Central memory CD4-positive, alpha-beta T cell (primary cell): ENCODE measurements around the gene SULT2A1.
"Not testable (repeated sequence)": the region's sequence is repeated elsewhere in the genome, so short reads cannot be mapped to it uniquely, and the experiment has no call there.

ENCODE experiments used
- DNase-seq: peaks from one replicate; pipeline ENCODE4 v3.0.0; 2022

SULT2A1 gene

GRCh38 chr19:47859838-47860237 lies 26.3 kb downstream of the SULT2A1 start:
- not testable (repeated sequence) for DNase-seq

DNA sequence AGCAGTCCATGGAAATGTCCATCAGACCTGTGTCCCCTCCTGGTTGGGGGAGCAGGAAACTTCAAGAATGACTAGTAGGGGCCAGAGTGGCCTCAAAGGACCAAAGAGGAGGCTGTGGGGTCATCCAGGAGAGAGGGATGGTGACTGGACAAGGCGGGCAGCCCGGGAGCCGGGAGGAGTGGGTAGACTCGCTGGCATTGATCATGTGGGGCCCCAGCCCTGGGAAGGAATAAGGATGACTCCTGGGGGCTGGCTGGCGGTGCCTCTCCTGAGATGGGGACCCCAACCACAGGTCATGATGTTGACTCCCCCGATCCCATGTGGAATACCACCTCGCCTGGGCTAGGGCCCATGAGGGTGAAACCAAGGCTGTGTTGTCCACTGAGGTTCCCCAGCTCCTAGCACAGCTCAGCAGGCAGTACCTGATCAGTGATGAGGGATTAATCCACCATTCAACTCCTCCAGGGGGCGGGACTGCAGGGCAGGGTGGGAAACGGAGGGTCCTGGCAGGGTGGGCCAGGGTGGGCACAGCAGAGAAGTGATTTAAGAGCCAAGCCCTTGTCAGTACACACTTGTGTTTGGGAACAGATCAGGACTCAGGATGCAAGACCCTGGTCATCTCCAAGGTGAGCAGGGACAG lies 27.3 kb downstream of the SULT2A1 start, which contains the start of gene TPRX2:
Gene TPRX2 (plus strand): TSS at position 590 of the 640 bp plus-strand sequence. CDS start 12 bp downstream, at position 602.
- DNase-seq = not testable (repeated sequence)

GRCh38 chr19:47858231-47858630 lies 27.9 kb downstream of the SULT2A1 start:
- DNase-seq = not testable (repeated sequence)

GRCh38 chr19:47854459-47854858 lies 31.7 kb downstream of the SULT2A1 start:
- no peak for DNase-seq

DNA sequence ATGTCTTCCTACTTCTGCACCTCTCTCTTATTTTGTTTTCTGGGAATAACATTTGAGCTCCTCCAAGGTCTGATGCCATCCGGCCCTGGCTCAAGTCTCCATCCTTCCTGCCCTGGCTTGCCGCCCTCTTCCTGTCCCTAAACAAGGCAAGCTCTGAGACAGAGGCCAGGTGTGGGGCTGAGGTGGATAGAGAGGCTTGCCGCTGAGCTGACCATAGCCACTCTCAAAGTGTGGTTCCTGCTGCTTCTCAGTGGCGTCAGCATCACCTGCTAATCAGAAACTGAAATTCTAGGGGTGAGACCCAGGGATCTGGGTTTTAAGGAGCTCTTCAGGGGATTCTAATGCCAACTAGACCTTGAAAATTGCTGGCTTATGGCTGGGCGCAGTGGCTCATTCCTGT lies 33.1 kb downstream of the SULT2A1 start:
- DNase-seq = no peak

DNA sequence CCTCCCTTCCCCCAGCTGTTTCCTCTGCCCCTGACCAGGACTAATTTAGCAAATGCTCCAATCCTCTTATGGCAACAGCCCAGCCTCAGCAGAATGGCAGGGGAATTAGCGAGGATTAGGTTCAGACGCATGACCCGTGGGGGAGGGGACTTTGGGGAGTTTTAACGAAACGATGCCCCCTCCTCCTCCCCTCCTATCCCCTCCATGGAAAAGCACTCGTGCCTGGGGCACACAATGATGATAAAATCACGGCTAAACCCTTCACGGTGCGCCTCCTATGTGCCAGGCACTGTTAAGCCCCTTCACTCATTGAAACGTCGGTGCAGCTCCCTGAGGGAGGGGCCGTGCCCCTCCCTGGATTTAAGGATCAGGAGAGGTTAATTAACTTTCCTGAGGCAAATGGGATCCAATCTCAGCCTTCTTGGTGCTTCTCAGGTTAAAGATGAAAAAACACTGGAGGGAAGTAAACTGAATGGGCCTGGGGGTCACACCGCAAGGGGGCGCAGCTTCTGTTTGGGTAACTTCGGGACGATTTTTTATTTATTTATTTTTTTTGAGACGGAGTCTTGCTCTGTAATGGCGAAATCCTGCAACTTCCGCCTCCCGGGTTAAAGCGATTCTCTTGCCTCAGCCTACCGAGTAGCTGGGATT lies 37.2 kb downstream of the SULT2A1 start:
- DNase-seq = no peak

DNA sequence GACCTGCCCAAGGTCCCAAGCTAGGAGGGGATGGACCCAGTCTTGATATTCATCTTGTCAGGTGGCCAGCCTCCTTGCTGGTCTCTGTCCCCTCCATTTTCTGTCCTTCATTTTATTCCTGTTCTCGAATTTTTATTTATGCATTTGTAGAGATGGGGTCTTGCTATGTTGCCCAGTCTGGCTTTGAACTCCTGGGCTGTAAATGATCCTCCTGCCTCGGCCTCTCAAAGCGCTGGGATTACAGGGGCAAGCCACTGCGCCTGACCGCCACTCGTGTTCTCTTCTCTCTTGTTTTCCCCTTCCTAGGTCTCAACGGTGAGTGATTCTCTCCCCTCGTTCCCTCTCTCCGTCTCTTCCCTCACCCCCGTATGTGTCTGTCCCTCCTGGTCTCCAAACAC lies 37.7 kb downstream of the SULT2A1 start:
- DNase-seq = no peak

- DNase-seq = no peak
Measured at GRCh38 chr19:47842941-47843340, 43.2 kb downstream of the SULT2A1 start.

- DNase-seq = no peak
Measured at GRCh38 chr19:47839913-47840312, 46.2 kb downstream of the SULT2A1 start.

GRCh38 chr19:47839411-47839810 lies 46.7 kb downstream of the SULT2A1 start:
- DNase-seq = no peak

DNA sequence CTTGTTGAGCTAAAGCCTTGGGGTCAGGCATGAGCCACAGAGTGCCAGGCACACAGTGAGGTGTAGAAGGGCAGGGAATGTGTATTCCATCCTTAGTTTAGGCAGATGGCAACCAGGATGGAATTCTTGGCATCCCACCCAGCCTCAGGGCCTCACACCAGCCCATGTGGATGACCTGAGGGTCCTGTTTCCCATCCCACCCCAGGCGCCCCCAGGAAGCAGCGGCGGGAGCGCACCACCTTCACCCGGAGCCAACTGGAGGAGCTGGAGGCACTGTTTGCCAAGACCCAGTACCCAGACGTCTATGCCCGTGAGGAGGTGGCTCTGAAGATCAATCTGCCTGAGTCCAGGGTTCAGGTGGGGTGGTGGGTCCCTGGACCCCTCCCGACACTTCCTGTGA lies 50.1 kb downstream of the SULT2A1 start:
- no peak for DNase-seq

- DNase-seq = no peak
Measured at GRCh38 chr19:47832723-47833122, 53.4 kb downstream of the SULT2A1 start.

DNA sequence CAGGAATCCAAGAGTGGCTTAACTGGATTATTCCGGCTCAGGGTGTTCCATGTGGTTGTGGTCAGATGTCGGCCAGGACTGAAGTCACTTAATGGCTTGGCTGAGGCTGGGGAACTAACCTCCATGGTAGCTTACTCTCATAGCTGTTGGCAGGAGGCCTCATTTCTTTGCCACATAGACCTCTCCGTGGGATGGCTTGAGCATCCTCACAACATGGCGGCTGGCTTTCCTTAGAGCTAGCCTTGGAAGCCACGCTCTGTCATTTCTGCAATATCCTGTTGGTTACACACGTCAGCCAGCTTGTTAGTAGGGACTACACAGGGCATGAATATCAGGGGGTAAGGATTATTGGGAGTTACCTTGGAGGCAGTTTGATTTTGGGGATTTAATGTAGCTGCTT lies 59.3 kb downstream of the SULT2A1 start:
- no peak for DNase-seq

- no peak for DNase-seq
Measured at GRCh38 chr19:47824396-47824795, 61.7 kb downstream of the SULT2A1 start.

GRCh38 chr19:47821460-47822020 lies 64.6 kb downstream of the SULT2A1 start, which contains the start of gene CRX:
CRX (plus strand) TSS chr19:47821937; CDS start chr19:47834444, 12,507 bp downstream.
- no peak for DNase-seq
